DOHH2 (cell line): ENCODE data around the gene KARS1.

ENCODE experiments used
- EZH2phosphoT487 ChIP-seq: fragments of 200-600 bp; sonication (generic); IDR thresholded peaks from 2 replicates; pipeline ENCODE4 v1.6.1; 2017; ENCODE audit warnings: borderline replicate concordance, mild to moderate bottlenecking, antibody characterized with exemption, low read length, moderate library complexity, mixed read lengths
- TF ChIP-seq, protein P1 (sequence below): fragments of 200-600 bp; sonication (generic); IDR thresholded peaks from one replicate; pipeline ENCODE4 v1.5.1; 2014; ENCODE audit warnings: antibody characterized with exemption, mild to moderate bottlenecking, low read depth, low read length; ENCODE audit not compliant: poor library complexity, severe bottlenecking

- TF ChIP-seq, protein P1, sequence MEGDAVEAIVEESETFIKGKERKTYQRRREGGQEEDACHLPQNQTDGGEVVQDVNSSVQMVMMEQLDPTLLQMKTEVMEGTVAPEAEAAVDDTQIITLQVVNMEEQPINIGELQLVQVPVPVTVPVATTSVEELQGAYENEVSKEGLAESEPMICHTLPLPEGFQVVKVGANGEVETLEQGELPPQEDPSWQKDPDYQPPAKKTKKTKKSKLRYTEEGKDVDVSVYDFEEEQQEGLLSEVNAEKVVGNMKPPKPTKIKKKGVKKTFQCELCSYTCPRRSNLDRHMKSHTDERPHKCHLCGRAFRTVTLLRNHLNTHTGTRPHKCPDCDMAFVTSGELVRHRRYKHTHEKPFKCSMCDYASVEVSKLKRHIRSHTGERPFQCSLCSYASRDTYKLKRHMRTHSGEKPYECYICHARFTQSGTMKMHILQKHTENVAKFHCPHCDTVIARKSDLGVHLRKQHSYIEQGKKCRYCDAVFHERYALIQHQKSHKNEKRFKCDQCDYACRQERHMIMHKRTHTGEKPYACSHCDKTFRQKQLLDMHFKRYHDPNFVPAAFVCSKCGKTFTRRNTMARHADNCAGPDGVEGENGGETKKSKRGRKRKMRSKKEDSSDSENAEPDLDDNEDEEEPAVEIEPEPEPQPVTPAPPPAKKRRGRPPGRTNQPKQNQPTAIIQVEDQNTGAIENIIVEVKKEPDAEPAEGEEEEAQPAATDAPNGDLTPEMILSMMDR, result no peak
- no peak for TF ChIP-seq EZH2phosphoT487
Measured at GRCh38 chr16:75593308-75593707, 54.2 kb downstream of the KARS1 start.
